Subcutaneous adipose tissue (tissue), 4 donors: ENCODE measurements around the gene FBN3. TPM values are rescaled to one million over a fixed set of nuclear protein-coding genes. Genes with fewer than 3 reads are reported as not detected.

ENCODE experiments used
- total RNA-seq, 4 donors: library from RNA; depleted of rRNA; stranded (reverse); fragments of >200 nt; gene quantifications; one replicate each; pipeline ENCODE4 v1.1.0, GENCODE V29; 2016
- TF ChIP-seq, protein P1 (sequence below): fragments of 450-650 bp; IDR thresholded peaks from one replicate; pipeline ENCODE4 v1.5.1; 2016; ENCODE audit warnings: low read depth, mild to moderate bottlenecking, control low read depth, antibody characterized with exemption, moderate library complexity

FBN3 gene
- total RNA-seq, 4 donors from 2014 or later, result not detected

DNA sequence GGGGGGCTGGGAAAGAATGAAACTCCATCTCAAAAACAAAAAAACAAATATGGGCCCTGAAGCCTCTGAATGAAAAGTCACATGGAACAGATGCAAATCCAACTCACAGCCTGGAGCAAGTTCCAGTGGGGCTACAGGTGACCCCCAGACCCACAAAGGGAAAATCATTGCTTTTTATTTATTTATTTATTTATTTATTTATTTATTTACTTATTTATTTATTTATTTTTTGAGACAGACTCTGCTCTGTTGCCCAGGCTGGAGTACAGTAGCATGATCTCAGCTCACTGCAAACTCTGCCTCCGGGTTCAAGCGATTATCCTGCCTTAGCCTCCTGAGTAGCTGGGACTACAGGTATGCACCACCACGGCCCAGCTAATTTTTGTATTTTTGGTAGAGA, 110.2 kb downstream of the FBN3 start:
- TF ChIP-seq, protein P1, sequence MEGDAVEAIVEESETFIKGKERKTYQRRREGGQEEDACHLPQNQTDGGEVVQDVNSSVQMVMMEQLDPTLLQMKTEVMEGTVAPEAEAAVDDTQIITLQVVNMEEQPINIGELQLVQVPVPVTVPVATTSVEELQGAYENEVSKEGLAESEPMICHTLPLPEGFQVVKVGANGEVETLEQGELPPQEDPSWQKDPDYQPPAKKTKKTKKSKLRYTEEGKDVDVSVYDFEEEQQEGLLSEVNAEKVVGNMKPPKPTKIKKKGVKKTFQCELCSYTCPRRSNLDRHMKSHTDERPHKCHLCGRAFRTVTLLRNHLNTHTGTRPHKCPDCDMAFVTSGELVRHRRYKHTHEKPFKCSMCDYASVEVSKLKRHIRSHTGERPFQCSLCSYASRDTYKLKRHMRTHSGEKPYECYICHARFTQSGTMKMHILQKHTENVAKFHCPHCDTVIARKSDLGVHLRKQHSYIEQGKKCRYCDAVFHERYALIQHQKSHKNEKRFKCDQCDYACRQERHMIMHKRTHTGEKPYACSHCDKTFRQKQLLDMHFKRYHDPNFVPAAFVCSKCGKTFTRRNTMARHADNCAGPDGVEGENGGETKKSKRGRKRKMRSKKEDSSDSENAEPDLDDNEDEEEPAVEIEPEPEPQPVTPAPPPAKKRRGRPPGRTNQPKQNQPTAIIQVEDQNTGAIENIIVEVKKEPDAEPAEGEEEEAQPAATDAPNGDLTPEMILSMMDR, result no peak

DNA sequence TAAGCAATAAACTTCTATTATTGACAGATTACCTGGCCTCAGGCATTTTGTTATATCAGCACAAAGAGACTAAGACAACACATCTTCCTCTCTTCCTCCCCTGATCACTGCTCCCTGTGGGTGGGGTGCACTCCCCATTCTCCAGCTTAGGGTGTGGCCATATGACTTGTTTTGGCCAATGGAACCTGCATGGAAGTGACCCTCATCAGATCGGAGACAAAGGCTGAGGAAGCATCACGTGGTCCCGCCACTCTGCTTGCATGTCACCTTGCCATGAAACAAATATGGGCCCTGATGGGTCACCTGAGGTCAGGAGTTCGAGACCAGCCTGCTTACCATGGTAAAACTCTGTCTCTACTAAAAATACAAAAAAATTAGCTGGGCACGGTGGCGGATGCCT, 110.6 kb downstream of the FBN3 start:
- TF ChIP-seq, protein P1, result no peak

DNA sequence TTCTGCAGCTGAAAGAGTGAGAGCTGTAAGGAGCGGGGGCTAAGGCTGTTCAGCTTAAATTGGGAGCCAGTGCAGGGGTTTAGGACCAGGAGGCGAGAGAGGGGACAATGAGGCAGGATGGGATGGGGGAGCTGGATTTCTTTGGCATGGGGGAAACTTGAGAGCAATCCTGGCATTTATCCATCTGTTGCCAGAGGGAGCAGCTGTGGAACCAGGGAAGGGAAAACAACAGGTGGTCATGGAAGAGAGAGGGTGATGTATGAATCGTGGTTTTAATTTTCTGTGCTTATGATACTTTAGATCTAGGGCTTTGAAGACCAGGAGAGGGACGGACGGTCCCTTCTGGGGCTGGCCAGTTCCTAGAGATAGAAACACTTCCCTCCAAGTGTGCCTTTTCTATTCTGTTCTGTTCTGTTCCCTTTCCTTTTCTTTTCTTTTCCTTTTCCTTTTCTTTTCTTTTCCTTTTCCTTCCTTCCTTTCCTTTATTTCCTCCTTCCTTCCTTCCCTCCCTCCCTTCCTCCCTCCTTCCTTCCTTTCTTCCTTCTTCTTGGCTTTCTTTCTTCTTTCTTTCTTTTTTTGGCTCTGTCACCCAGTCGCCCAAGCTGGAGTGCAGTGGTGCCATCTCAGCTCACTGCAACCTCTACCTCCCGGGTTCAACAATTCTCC, 112.8 kb downstream of the FBN3 start:
- TF ChIP-seq, protein P1, result no peak

DNA sequence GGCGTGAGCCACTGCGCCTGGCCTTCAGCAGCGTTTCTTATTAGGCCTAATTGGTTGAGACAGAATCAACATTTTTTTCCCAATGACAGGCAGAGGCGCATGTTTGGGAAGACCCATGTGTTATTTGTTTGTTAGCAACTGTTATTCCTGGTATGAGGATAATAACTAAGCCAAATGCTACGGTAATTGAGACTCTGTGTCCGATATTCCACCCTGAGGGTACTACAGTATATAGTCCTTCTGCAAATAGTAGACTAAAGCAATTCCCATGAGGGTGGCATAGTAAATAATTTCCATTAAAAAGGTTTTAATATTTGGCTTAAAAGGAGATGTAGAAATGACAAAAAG, 115.2 kb downstream of the FBN3 start:
- TF ChIP-seq, protein P1, result no peak

DNA sequence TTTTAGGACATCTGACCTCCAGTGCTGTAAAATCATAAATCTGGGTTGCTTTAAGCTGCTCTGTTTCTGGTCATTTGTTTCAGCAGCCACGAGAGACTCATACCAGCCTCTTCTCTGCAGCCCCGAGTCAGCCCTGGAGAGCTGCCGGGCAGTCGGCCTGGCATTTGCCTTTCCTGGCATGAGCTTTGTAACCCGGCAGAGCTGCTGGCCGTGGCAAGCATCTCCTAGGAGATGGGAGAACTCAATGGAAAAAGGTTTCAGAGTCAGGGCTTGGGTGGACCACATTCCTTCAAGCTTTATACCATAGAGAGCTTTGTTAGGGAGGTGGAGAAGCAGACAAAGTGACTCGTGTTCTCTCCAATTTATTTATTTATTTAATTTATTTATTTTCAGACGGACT, 118.4 kb downstream of the FBN3 start:
- TF ChIP-seq, protein P1, result no peak

DNA sequence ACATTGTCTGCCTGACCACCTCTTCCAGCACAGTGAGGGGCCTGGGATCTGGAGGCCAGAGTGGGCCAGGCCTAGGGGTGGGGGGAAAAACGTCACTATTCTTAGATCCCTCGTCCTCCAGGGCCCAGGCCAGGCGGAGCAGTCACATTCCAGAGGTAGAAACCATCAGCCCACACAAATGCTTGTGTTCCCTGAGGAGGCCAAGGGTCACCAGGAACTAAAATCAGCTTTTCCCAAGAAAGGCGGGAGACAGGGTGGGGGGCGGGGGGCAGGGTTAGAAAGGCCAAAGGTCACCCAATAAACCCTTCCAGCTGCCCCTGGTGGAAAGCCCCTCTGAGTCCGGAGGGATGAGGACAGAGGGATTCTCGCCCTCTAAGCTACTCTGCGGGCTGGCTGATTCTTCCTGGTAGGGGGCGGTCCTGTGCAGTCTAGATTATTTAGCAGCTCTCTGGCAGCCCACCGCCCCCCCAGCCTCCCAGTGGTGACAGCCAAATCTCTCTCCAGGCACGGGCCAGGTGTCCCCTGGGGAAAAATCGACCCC, 120.4 kb downstream of the FBN3 start:
- TF ChIP-seq, protein P1, result no peak

DNA sequence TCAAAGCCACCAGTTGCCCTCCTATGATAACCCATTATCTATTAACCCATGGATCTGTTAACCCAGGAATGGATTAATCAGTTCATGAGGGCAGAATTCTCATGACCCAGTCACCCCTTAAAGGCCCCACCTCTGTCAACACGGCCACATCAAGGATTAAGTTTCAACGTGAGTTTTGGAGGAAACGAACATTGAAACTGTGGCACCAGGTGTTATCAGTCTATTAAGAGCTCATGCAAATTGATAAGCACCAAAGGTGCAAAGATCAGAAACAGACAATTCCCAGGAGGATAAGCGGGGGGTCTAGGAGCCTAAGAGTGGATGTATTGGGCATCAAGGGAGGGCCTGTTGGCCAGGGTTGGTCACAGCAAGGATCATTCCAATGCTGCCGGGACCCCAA, 124.1 kb downstream of the FBN3 start:
- TF ChIP-seq, protein P1, result no peak
